OCI-LY1 (cell line): Measurements from ENCODE around the gene UTP4.

ENCODE experiments used
- H2AFZ ChIP-seq: fragments of 200-600 bp; sonication (generic), shearing (Covaris generic); 2 replicates; pipeline ENCODE4 v1.6.0; 2014; ENCODE audit warnings: antibody characterized with exemption, mild to moderate bottlenecking, low read length
- H3F3A ChIP-seq: fragments of 200-600 bp; sonication (generic), shearing (Covaris generic); 2 replicates; pipeline ENCODE4 v1.6.0; 2014; ENCODE audit warnings: mild to moderate bottlenecking, antibody characterized with exemption, low read length, moderate library complexity; ENCODE audit not compliant: insufficient read depth
- H3K27ac ChIP-seq: fragments of 200-600 bp; sonication (generic); 2 replicates; pipeline ENCODE4 v1.5.1; 2014; ENCODE audit warnings: low read length, mixed run types, mild to moderate bottlenecking, low read depth; ENCODE audit not compliant: poor library complexity, severe bottlenecking
- H3K27me3 ChIP-seq: fragments of 200-600 bp; sonication (generic); 2 replicates; pipeline ENCODE4 v1.6.0; 2014; ENCODE audit warnings: antibody characterized with exemption, mild to moderate bottlenecking, low read length, moderate library complexity; ENCODE audit not compliant: insufficient read depth
- H3K36me3 ChIP-seq: fragments of 200-600 bp; sonication (generic); 2 replicates; pipeline ENCODE4 v1.6.1; 2014; ENCODE audit warnings: mild to moderate bottlenecking, antibody characterized with exemption, low read length, moderate library complexity, mixed read lengths; ENCODE audit not compliant: insufficient read depth
- H3K4me1 ChIP-seq: fragments of 200-600 bp; sonication (generic); 2 replicates; pipeline ENCODE4 v1.5.1; 2014; ENCODE audit warnings: mild to moderate bottlenecking, low read length, moderate library complexity; ENCODE audit not compliant: insufficient read depth, severe bottlenecking
- H3K4me2 ChIP-seq: fragments of 200-600 bp; sonication (generic), shearing (Covaris generic); 2 replicates; pipeline ENCODE4 v1.6.1; 2014; ENCODE audit warnings: low read length
- H3K4me3 ChIP-seq: fragments of 200-600 bp; sonication (generic); 2 replicates; pipeline ENCODE4 v1.5.1; 2014; ENCODE audit warnings: low read length, low read depth, mild to moderate bottlenecking, mixed read lengths; ENCODE audit not compliant: poor library complexity, severe bottlenecking
- H3K79me2 ChIP-seq: fragments of 200-600 bp; shearing (Covaris generic); 2 replicates; pipeline ENCODE4 v1.6.1; 2016; ENCODE audit warnings: mixed run types, low read length, mixed read lengths; ENCODE audit not compliant: insufficient read depth
- H3K9ac ChIP-seq: fragments of 200-600 bp; sonication (generic), shearing (Covaris generic); 2 replicates; pipeline ENCODE4 v1.6.1; 2014; ENCODE audit warnings: mild to moderate bottlenecking, low read length, mixed read lengths
- H3K9me2 ChIP-seq: fragments of 200-600 bp; sonication (generic), shearing (Covaris generic); 2 replicates; pipeline ENCODE4 v1.6.1; 2014; ENCODE audit warnings: low read depth, mild to moderate bottlenecking, low read length, mixed read lengths
- H3K9me3 ChIP-seq: fragments of 200-600 bp; shearing (Covaris generic); 2 replicates; pipeline ENCODE4 v1.6.1; 2014; ENCODE audit warnings: low read length, mixed read lengths
- H4K20me1 ChIP-seq: fragments of 200-600 bp; sonication (generic), shearing (Covaris generic); 2 replicates; pipeline ENCODE4 v1.6.0; 2016; ENCODE audit warnings: mild to moderate bottlenecking, low read length; ENCODE audit not compliant: insufficient read depth
- CTCF ChIP-seq: fragments of 200-600 bp; sonication (generic), shearing (Covaris generic); IDR thresholded peaks from 2 replicates; pipeline ENCODE4 v1.5.1; 2017; ENCODE audit warnings: mild to moderate bottlenecking, antibody characterized with exemption, low read length, moderate library complexity, mixed read lengths
- EZH2 ChIP-seq: fragments of 200-600 bp; sonication (generic), shearing (Covaris generic); IDR thresholded peaks from 2 replicates; pipeline ENCODE4 v1.8.0; 2017; ENCODE audit warnings: borderline replicate concordance, mixed run types, mild to moderate bottlenecking, antibody characterized with exemption, low read length, moderate library complexity, mixed read lengths

The UTP4 gene

GRCh38 chr16:69166221-69166833 is 33.9 kb downstream of the UTP4 start:
- no peak overlapping the region for H3K27ac ChIP-seq
- no peaks in the 10 kb centered on the region for H3K79me2 ChIP-seq

GRCh38 chr16:69166946-69167930 is 34.8 kb downstream of the UTP4 start:
- TF ChIP-seq EZH2 (no peak), CTCF (no peak)
- Histone ChIP-seq H3K27ac (no peak overlapping the region), H3K9ac (no peak overlapping the region), H3K4me1 (no peaks in the 10 kb centered on the region), H3K27me3 (no peaks in the 10 kb centered on the region), H3F3A (no peaks in the 10 kb centered on the region), H3K9me3 (no peaks in the 10 kb centered on the region), H3K4me3 (no peak overlapping the region), H3K4me2 (no peak overlapping the region), H3K36me3 (peaks cover 81% of the 10 kb centered on the region), H2AFZ (no peak overlapping the region), H3K9me2 (no peaks in the 10 kb centered on the region), H3K79me2 (no peaks in the 10 kb centered on the region), H4K20me1 (no peaks in the 10 kb centered on the region)

More at GRCh38 chr16:69166221-69166833, 33.9 kb downstream of the UTP4 start:
- H3K9me3 ChIP-seq: no peaks in the 10 kb centered on the region
- no peaks in the 10 kb centered on the region for H3F3A ChIP-seq
- no peak overlapping the region for H2AFZ ChIP-seq
- no peaks in the 10 kb centered on the region for H3K9me2 ChIP-seq
- no peak overlapping the region for H3K9ac ChIP-seq
- TF ChIP-seq EZH2 (no peak), CTCF (no peak)
- H3K36me3 ChIP-seq: peaks cover 87% of the 10 kb centered on the region
- no peaks in the 10 kb centered on the region for H4K20me1 ChIP-seq
- no peaks in the 10 kb centered on the region for H3K4me1 ChIP-seq
- H3K27me3 ChIP-seq: no peaks in the 10 kb centered on the region
- no peak overlapping the region for H3K4me2 ChIP-seq
- no peak overlapping the region for H3K4me3 ChIP-seq

GRCh38 chr16:69169051-69169450 is 36.6 kb downstream of the UTP4 start:
- Histone ChIP-seq H3K9ac (no peak overlapping the region), H2AFZ (no peak overlapping the region), H3K4me3 (no peak overlapping the region), H3F3A (no peaks in the 10 kb centered on the region), H3K79me2 (no peaks in the 10 kb centered on the region), H4K20me1 (no peaks in the 10 kb centered on the region), H3K36me3 (peaks cover 66% of the 10 kb centered on the region), H3K4me2 (no peak overlapping the region), H3K9me3 (no peaks in the 10 kb centered on the region), H3K4me1 (no peaks in the 10 kb centered on the region), H3K27me3 (no peaks in the 10 kb centered on the region), H3K9me2 (no peaks in the 10 kb centered on the region), H3K27ac (no peak overlapping the region)
- TF ChIP-seq EZH2: no peak
- TF ChIP-seq CTCF: no peak
